Measurements from ENCODE around the gene DNASE2B.

Gene DNASE2B

DNA sequence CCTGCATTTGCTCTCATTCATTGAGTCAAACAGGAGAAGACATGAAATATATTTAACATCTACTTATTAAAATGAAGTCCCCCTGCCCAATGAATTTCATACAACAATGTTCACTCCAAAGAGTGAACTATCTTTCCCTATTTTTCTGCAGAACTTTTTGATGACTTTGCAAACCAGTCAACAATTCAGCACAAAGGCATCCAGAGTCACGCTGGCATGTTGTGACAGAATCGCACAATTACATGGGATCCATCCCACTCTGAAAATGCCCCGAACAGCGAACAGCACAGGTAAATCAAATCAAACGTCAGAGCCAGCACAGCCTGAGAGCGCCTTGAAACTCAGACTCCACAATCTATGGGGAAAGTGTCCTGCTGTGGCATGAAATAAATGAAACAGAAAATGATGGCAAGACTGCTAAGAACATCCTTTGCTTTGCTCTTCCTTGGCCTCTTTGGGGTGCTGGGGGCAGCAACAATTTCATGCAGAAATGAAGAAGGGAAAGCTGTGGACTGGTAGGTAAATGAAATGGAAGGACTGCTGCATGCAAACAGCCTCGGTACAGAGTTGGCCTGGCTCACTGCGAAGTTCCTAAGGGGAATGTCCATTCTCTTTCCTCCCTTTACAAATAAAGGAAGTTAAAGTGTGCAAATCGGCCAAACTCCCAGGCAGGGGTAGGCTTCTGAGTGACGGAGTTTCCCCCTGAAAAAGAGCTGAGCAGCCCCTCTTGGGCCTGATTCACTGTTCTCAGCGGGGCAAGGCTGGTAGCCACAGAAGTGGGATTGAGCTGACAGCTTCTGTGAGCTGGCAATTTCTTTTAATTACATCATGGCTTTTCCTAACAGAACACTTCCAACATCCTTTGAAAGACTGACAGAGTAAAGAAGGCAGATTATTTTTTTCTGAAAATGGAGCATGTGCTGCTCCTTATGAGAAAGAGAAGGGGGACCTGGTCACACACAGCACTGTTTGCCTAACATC, at the start of gene DNASE2B:
TSS of gene DNASE2B (plus strand) at position 310 of the 981 bp plus-strand sequence. CDS start at position 391, 81 bp downstream.
- no peak within 1 kb of the TSS for H3K4me3 ChIP-seq (ENCODE audit: low read depth, low read length)
- TF ChIP-seq, protein P1, sequence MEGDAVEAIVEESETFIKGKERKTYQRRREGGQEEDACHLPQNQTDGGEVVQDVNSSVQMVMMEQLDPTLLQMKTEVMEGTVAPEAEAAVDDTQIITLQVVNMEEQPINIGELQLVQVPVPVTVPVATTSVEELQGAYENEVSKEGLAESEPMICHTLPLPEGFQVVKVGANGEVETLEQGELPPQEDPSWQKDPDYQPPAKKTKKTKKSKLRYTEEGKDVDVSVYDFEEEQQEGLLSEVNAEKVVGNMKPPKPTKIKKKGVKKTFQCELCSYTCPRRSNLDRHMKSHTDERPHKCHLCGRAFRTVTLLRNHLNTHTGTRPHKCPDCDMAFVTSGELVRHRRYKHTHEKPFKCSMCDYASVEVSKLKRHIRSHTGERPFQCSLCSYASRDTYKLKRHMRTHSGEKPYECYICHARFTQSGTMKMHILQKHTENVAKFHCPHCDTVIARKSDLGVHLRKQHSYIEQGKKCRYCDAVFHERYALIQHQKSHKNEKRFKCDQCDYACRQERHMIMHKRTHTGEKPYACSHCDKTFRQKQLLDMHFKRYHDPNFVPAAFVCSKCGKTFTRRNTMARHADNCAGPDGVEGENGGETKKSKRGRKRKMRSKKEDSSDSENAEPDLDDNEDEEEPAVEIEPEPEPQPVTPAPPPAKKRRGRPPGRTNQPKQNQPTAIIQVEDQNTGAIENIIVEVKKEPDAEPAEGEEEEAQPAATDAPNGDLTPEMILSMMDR (conservative IDR thresholded peaks at IDR 0.05; ENCODE audit: low read depth, low read length): no peak
- DNase-seq (ENCODE audit: low read depth): no peak

DNA sequence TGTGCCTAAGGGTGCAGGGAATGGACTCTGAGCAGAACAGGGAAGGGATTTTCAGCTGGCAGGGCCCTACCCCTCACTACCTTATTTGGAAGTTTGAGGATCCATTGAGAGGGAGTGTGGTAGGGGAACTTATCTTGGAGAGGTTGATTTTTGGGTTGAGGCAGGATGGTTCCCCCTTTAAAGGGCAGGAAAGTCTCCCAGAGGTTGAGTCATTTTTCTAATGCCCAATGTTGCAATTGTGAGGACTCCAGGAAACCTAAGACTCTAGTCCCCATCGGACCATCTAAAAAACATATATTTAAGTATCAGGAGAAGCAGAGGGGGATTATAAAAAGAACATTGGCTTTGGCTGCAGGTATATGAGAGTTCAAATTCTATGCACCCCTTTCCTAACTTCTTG, 49.5 kb upstream of the DNASE2B start:
- TF ChIP-seq, protein P1 (conservative IDR thresholded peaks at IDR 0.05; ENCODE audit: low read depth, low read length): no peak
- no peak overlapping the region for H3K4me3 ChIP-seq (ENCODE audit: low read depth, low read length)
- no peak for DNase-seq (ENCODE audit: low read depth)

GRCh38 chr1:84350104-84350503, 48.2 kb upstream of the DNASE2B start:
- TF ChIP-seq, protein P1 (conservative IDR thresholded peaks at IDR 0.05; ENCODE audit: low read depth, low read length): no peak
- H3K4me3 ChIP-seq (ENCODE audit: low read depth, low read length): no peak overlapping the region
- DNase-seq (ENCODE audit: low read depth): no peak

DNA sequence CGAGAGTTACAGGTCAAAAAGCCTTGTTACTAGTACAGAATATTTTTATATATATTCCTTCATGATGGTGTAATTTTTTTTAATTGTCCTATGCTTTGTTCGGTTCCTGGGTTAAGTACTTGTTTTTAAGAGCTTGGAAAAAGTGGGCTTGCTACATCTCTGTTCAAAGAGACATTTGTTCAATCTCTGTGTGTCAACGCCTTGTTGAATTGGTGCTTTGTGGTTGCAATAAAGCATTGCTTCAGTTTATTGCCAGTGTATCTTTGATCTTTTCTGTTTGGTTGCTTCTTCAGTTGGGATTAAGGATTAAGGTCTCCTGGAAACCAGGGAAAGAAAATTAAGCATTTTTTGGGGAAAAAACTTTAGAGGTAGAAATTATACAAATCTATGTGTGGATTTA, 47.7 kb upstream of the DNASE2B start:
- H3K4me3 ChIP-seq (ENCODE audit: low read depth, low read length): no peak overlapping the region
- TF ChIP-seq, protein P1 (conservative IDR thresholded peaks at IDR 0.05; ENCODE audit: low read depth, low read length): no peak
- no peak for DNase-seq (ENCODE audit: low read depth)

DNA sequence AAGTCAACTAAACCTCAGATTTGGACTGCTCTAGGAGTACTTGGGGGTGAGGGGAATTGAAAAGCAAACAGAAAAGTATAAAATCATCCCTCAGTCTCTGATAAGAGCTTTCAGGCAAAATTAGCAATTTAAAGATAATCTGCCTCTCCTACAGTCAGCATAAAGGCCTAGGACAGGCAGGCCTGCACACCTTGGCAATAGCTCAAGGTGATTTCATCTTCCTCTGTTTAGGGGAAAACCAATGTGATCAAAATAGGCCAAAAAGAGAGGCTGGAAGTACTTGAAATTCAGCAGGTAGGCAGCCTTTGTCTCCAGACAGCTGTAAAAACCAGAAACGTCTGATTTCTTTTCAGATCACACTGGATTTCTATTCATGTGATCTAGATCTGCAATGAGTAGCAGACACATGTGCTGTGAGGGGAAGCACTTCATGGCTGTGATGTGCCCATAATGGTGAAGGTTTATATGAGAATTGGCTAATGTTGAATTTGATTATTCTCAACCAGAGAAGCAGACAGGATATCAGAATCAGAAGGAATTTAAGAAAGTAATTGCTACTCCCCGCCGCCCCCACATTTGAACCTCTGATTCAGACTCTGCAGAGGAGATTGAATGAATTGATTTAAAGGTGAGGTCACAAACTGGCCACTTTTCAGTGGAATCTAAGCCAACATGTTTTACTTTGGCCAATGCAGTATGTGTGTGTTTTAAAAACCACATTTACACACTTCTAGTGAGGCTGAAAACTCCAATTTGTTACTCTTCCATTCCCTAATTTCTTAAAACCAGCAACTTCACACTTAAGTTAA, 45.8 kb upstream of the DNASE2B start:
- TF ChIP-seq, protein P1 (conservative IDR thresholded peaks at IDR 0.05; ENCODE audit: low read depth, low read length): no peak
- no peak for DNase-seq (ENCODE audit: low read depth)
- H3K4me3 ChIP-seq (ENCODE audit: low read depth, low read length): no peak overlapping the region

DNA sequence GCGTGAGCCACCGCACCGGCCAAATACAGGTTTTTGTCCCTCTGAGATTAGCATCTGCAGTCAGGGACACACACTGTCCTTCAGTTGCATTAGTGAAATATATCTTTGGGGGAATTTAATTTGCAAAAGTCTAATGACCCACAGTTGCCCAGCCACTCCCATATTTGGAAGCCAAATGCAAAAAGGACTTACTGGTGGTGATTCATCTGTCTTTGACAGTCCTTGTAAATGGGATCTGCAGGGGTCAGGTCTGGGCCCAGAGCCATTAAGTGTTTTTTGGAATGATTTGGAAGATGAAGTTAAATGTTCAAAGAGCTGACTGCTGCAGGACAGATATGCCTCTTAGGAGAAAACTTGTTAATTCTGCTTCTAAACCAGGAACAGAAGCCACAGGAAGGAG, 44.6 kb upstream of the DNASE2B start:
- no peak for DNase-seq (ENCODE audit: low read depth)

More for the DNA sequence above, 44.6 kb upstream of the DNASE2B start:
- TF ChIP-seq, protein P1 (conservative IDR thresholded peaks at IDR 0.05; ENCODE audit: low read depth, low read length): no peak
- no peak overlapping the region for H3K4me3 ChIP-seq (ENCODE audit: low read depth, low read length)
